NCI-H1092 treated with DMSO at 0.1 percent for 48 hours (cell line): ENCODE data around the gene CAPS.
A peak's percentile ranks its signal among the peaks of the same experiment; 100 is the strongest.

Experiments used
- DNase-seq: peaks from one replicate; lab custom pipeline; 2025; lab: John Stamatoyannopoulos, UW

Gene CAPS

GRCh38 chr19:5891938-5892771, 21.9 kb upstream of the CAPS start:
- DNase-seq, result peak; percentile 14

- no peak for DNase-seq
Observed at GRCh38 chr19:5892772-5893275, 21.2 kb upstream of the CAPS start.

- no peak for DNase-seq
Observed at GRCh38 chr19:5893296-5893903, 20.7 kb upstream of the CAPS start.

GRCh38 chr19:5893907-5894703, 19.9 kb upstream of the CAPS start:
- DNase-seq, result no peak

- DNase-seq, result no peak
Observed at GRCh38 chr19:5894704-5895349, 19.2 kb upstream of the CAPS start.

- DNase-seq, result no peak
Observed at GRCh38 chr19:5895409-5895808, 18.6 kb upstream of the CAPS start.

- DNase-seq, result no peak
Observed at GRCh38 chr19:5895890-5896289, 18.2 kb upstream of the CAPS start.

GRCh38 chr19:5896365-5897076, 17.5 kb upstream of the CAPS start:
- no peak for DNase-seq

GRCh38 chr19:5897189-5897969, 16.7 kb upstream of the CAPS start:
- DNase-seq, result no peak

- DNase-seq, result no peak
Observed at GRCh38 chr19:5899728-5900526, 14.1 kb upstream of the CAPS start.

GRCh38 chr19:5900976-5901375, 13.1 kb upstream of the CAPS start:
- DNase-seq, result no peak

GRCh38 chr19:5903056-5903623, 10.9 kb upstream of the CAPS start:
- no peak for DNase-seq

- peak; percentile 98 for DNase-seq
Observed at GRCh38 chr19:5903624-5904351, 10.3 kb upstream of the CAPS start, which contains the start of gene NDUFA11. NDUFA11 (minus strand) TSS chr19:5903790; CDS start chr19:5903708, 82 bp downstream.

- DNase-seq, result peak; percentile 99
Observed at GRCh38 chr19:5904352-5905113, 9.5 kb upstream of the CAPS start, which contains the start of gene VMAC. VMAC (plus strand) TSS chr19:5904872; CDS start chr19:5904891, 19 bp downstream.

GRCh38 chr19:5905114-5905778, 8.8 kb upstream of the CAPS start:
- no peak for DNase-seq

- DNase-seq, result no peak
Observed at GRCh38 chr19:5907241-5907640, 6.8 kb upstream of the CAPS start.

- no peak for DNase-seq
Observed at GRCh38 chr19:5908773-5909442, 5.1 kb upstream of the CAPS start.
